H9 (cell line): ENCODE data around the gene NTRK2. TPM values are rescaled to one million over a fixed set of nuclear protein-coding genes. Genes with fewer than 3 reads are reported as not detected.

ENCODE experiments used
- DNase-seq: peaks from one replicate; pipeline ENCODE4 v3.0.0-alpha.2; 2017
- H2AFZ ChIP-seq: one replicate; pipeline ENCODE4 v1.6.1; 2013; ENCODE audit warnings: mild to moderate bottlenecking, low read length, control low read depth, moderate library complexity
- H2AK5ac ChIP-seq: 2 replicates; pipeline ENCODE4 v1.6.1; 2013; ENCODE audit warnings: low read length, control low read depth, mixed read lengths; ENCODE audit not compliant: insufficient read length
- H2BK120ac ChIP-seq: one replicate; pipeline ENCODE4 v1.6.1; 2013; ENCODE audit warnings: low read depth, mild to moderate bottlenecking, low read length, control low read depth, inconsistent platforms; ENCODE audit not compliant: poor library complexity, severe bottlenecking
- H2BK12ac ChIP-seq: 2 replicates; pipeline ENCODE4 v1.6.1; 2013; ENCODE audit warnings: low read length, control low read depth, mixed read lengths, low read depth; ENCODE audit not compliant: insufficient read length
- H2BK15ac ChIP-seq: 2 replicates; pipeline ENCODE4 v1.6.1; 2013; ENCODE audit warnings: low read depth, low read length, control low read depth
- H2BK20ac ChIP-seq: one replicate; pipeline ENCODE4 v1.6.1; 2013; ENCODE audit warnings: low read depth, mild to moderate bottlenecking, low read length, control low read depth, inconsistent platforms; ENCODE audit not compliant: poor library complexity, severe bottlenecking
- H2BK5ac ChIP-seq: 2 replicates; pipeline ENCODE4 v1.6.1; 2013; ENCODE audit warnings: low read length, control low read depth, mixed read lengths; ENCODE audit not compliant: insufficient read length
- H3K14ac ChIP-seq: 2 replicates; pipeline ENCODE4 v1.6.1; 2013; ENCODE audit warnings: low read length, control low read depth; ENCODE audit not compliant: insufficient read depth
- H3K18ac ChIP-seq: 2 replicates; pipeline ENCODE4 v1.6.1; 2013; ENCODE audit warnings: low read depth, mild to moderate bottlenecking, mixed read lengths, low read length, control low read depth; ENCODE audit not compliant: insufficient read length
- H3K23ac ChIP-seq: 2 replicates; pipeline ENCODE4 v1.6.1; 2013; ENCODE audit warnings: low read length, control low read depth, mixed read lengths, low read depth; ENCODE audit not compliant: insufficient read length
- H3K23me2 ChIP-seq: 2 replicates; pipeline ENCODE4 v1.6.1; 2013; ENCODE audit warnings: low read depth, mild to moderate bottlenecking, mixed read lengths, low read length, control low read depth; ENCODE audit not compliant: insufficient read length, poor library complexity, severe bottlenecking
- H3K27ac ChIP-seq: 2 replicates; pipeline ENCODE4 v1.5.1; 2013; ENCODE audit warnings: low read length, control low read depth, mixed read lengths, low read depth; ENCODE audit not compliant: insufficient read length
- H3K27me3 ChIP-seq: 2 replicates; pipeline ENCODE4 v1.6.1; 2013; ENCODE audit warnings: low read length, control low read depth, inconsistent platforms; ENCODE audit not compliant: insufficient read depth
- H3K4ac ChIP-seq: 2 replicates; pipeline ENCODE4 v1.6.1; 2013; ENCODE audit warnings: low read depth, mild to moderate bottlenecking, control low read depth, inconsistent platforms, low read length, moderate library complexity
- H3K4me1 ChIP-seq: 2 replicates; pipeline ENCODE4 v1.6.1; 2013; ENCODE audit warnings: low read length, control low read depth, inconsistent platforms; ENCODE audit not compliant: insufficient read depth
- H3K4me2 ChIP-seq: 2 replicates; pipeline ENCODE4 v1.6.1; 2013; ENCODE audit warnings: low read length, control low read depth, mixed read lengths; ENCODE audit not compliant: insufficient read length, insufficient read depth
- H3K56ac ChIP-seq: 2 replicates; pipeline ENCODE4 v1.6.1; 2013; ENCODE audit warnings: low read depth, mild to moderate bottlenecking, mixed read lengths, low read length, control low read depth; ENCODE audit not compliant: insufficient read length
- H3K79me1 ChIP-seq: 2 replicates; pipeline ENCODE4 v1.6.1; 2013; ENCODE audit warnings: low read depth, mild to moderate bottlenecking, moderate library complexity, low read length, control low read depth, inconsistent platforms; ENCODE audit not compliant: insufficient read depth, poor library complexity, severe bottlenecking
- H3K79me2 ChIP-seq: 2 replicates; pipeline ENCODE4 v1.6.1; 2013; ENCODE audit warnings: low read length, control low read depth, inconsistent platforms; ENCODE audit not compliant: insufficient read depth
- H3K9ac ChIP-seq: 2 replicates; pipeline ENCODE4 v1.6.1; 2013; ENCODE audit warnings: low read length, control low read depth, mixed read lengths; ENCODE audit not compliant: insufficient read length; ENCODE audit errors: extremely low read depth
- H3K9me3 ChIP-seq: one replicate; pipeline ENCODE4 v1.6.1; 2013; ENCODE audit warnings: low read depth, low read length, inconsistent platforms; ENCODE audit not compliant: control insufficient read depth
- H3T11ph ChIP-seq: one replicate; pipeline ENCODE4 v1.6.1; 2013; ENCODE audit warnings: mild to moderate bottlenecking, low read length, control low read depth, inconsistent platforms
- H4K20me1 ChIP-seq: one replicate; pipeline ENCODE4 v1.6.1; 2013; ENCODE audit not compliant: control insufficient read depth, insufficient read length, insufficient read depth
- H4K5ac ChIP-seq: 2 replicates; pipeline ENCODE4 v1.6.1; 2013; ENCODE audit warnings: low read depth, mild to moderate bottlenecking, mixed read lengths, low read length, control low read depth; ENCODE audit not compliant: insufficient read length
- H4K8ac ChIP-seq: replicated peaks from 2 replicates; pipeline ENCODE4 v1.6.1; 2013; ENCODE audit warnings: low read length, control low read depth, mixed read lengths, low read depth; ENCODE audit not compliant: insufficient read length
- H4K91ac ChIP-seq: 2 replicates; pipeline ENCODE4 v1.6.1; 2013; ENCODE audit warnings: low read depth, mild to moderate bottlenecking, moderate library complexity, mixed read lengths, low read length, control low read depth; ENCODE audit not compliant: insufficient read length
- H3K27ac Mint-ChIP-seq, 3 experiments: 2 replicates in 2 of 3; 3 replicates in 1 of 3; pipeline ENCODE4 v1.8.0; 2020 to 2021; ENCODE audit warnings: mixed read lengths in 3 of 3, mild to moderate bottlenecking in 1 of 3, moderate library complexity in 1 of 3
- H3K27me3 Mint-ChIP-seq: 2 replicates; pipeline ENCODE4 v1.8.0; 2021; ENCODE audit warnings: low read depth, mild to moderate bottlenecking, moderate library complexity, mixed read lengths
- H3K36me3 Mint-ChIP-seq, 3 experiments: 2 replicates in 2 of 3; 3 replicates in 1 of 3; pipeline ENCODE4 v1.8.0; 2020 to 2021; ENCODE audit warnings: low read depth in 3 of 3, mixed read lengths in 3 of 3; ENCODE audit not compliant: insufficient read depth in 1 of 3
- H3K4me1 Mint-ChIP-seq, 2 experiments: 2 replicates each; pipeline ENCODE4 v1.8.0; 2020; ENCODE audit warnings: mixed read lengths in 2 of 2
- H3K4me3 Mint-ChIP-seq, 2 experiments: 2 replicates in 1 of 2; 3 replicates in 1 of 2; pipeline ENCODE4 v1.8.0; 2020 to 2021; ENCODE audit warnings: mild to moderate bottlenecking in 2 of 2, mixed read lengths in 2 of 2, moderate library complexity in 1 of 2
- H3K9me3 Mint-ChIP-seq, 2 experiments: 2 replicates in 1 of 2; 3 replicates in 1 of 2; pipeline ENCODE4 v1.8.0; 2020; ENCODE audit warnings: mild to moderate bottlenecking in 2 of 2, mixed read lengths in 2 of 2, moderate library complexity in 1 of 2
- WGBS: extraction: QIAGEN DNeasy Blood & Tissue Kit; methylation state at CpG from one replicate; pipeline ENCODE4 v1.1.7; 2013; ENCODE audit warnings: missing lambda C conversion rate, low lambda C conversion rate, mixed read lengths; ENCODE audit not compliant: insufficient read length; ENCODE audit errors: extremely low coverage; 5-methylcytosine and 5-hydroxymethylcytosine counted together
- total RNA-seq: library from RNA; stranded (reverse); gene quantifications from 2 replicates; pipeline ENCODE4 v1.2.1, GENCODE V29; 2021
- TF ChIP-seq, protein P1 (sequence below): fragments of 200-600 bp; sonication (generic); conservative IDR thresholded peaks from 3 replicates; pipeline ENCODE4 v1.8.0; 2021; ENCODE audit warnings: antibody characterized with exemption, mild to moderate bottlenecking

The NTRK2 gene
- total RNA-seq, 1 experiment from 2014 or later: 0.02 TPM

GRCh38 chr9:84903963-84904362 lies 234.4 kb downstream of the NTRK2 start:
- H3K27ac ChIP-seq: no peak overlapping the region
- DNase-seq: no peak
- no peak overlapping the region for H4K8ac ChIP-seq
- no peak overlapping the region for H3K18ac ChIP-seq
- Mint-ChIP-seq H3K27me3 (peaks cover 6% of the 10 kb centered on the region), H3K9me3 (no peaks in the 10 kb centered on the region; a peak in 1 of 5 replicates), H3K27ac (no peak overlapping the region), H3K4me3 (no peak overlapping the region), H3K36me3 (no peaks in the 10 kb centered on the region), H3K4me1 (peaks cover 0 to 10% of the 10 kb centered on the region in 2 experiments; a peak in 2 of 4 replicates)
- no peak overlapping the region for H3K4ac ChIP-seq
- no peaks in the 10 kb centered on the region for H3K79me2 ChIP-seq
- no peak overlapping the region for H2AFZ ChIP-seq
- H3K9me3 ChIP-seq: no peaks in the 10 kb centered on the region
- H3K14ac ChIP-seq: no peak overlapping the region
- H2BK15ac ChIP-seq: no peak overlapping the region
- no peak overlapping the region for H2AK5ac ChIP-seq
- no peaks in the 10 kb centered on the region for H3K4me1 ChIP-seq
- H4K5ac ChIP-seq: no peak overlapping the region
- H4K20me1 ChIP-seq: no peaks in the 10 kb centered on the region
- H3K23me2 ChIP-seq: no peaks in the 10 kb centered on the region
- no peak overlapping the region for H4K91ac ChIP-seq
- no peaks in the 10 kb centered on the region for H3K27me3 ChIP-seq
- WGBS: no CpG with 5 or more reads among the region's 2 CpGs
- H2BK12ac ChIP-seq: no peak overlapping the region
- no peak overlapping the region for H3K56ac ChIP-seq
- H3K9ac ChIP-seq: no peak overlapping the region
- no peaks in the 10 kb centered on the region for H3K79me1 ChIP-seq
- H3T11ph ChIP-seq: no peak overlapping the region
- H3K4me2 ChIP-seq: no peak overlapping the region
- H2BK20ac ChIP-seq: no peak overlapping the region
- TF ChIP-seq, protein P1, sequence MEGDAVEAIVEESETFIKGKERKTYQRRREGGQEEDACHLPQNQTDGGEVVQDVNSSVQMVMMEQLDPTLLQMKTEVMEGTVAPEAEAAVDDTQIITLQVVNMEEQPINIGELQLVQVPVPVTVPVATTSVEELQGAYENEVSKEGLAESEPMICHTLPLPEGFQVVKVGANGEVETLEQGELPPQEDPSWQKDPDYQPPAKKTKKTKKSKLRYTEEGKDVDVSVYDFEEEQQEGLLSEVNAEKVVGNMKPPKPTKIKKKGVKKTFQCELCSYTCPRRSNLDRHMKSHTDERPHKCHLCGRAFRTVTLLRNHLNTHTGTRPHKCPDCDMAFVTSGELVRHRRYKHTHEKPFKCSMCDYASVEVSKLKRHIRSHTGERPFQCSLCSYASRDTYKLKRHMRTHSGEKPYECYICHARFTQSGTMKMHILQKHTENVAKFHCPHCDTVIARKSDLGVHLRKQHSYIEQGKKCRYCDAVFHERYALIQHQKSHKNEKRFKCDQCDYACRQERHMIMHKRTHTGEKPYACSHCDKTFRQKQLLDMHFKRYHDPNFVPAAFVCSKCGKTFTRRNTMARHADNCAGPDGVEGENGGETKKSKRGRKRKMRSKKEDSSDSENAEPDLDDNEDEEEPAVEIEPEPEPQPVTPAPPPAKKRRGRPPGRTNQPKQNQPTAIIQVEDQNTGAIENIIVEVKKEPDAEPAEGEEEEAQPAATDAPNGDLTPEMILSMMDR: no peak
- no peak overlapping the region for H3K23ac ChIP-seq
- H2BK5ac ChIP-seq: no peak overlapping the region
- H2BK120ac ChIP-seq: no peak overlapping the region
